GM11168 (cell line): ENCODE data around the gene HCST.
"Not testable (repeated sequence)": the region's sequence is repeated elsewhere in the genome, so short reads cannot be mapped to it uniquely, and the experiment has no call there.

Source experiments
- in situ Hi-C: fragments of 300-500 bp; cut with MboI; formaldehyde crosslinking; loops from one replicate; pipeline ENCODE4 v1.12.0; 2022; ENCODE audit warnings: low sequenced_read_pairs; ENCODE audit not compliant: unreplicated experiment

Gene HCST

GRCh38 chr19:35901854-35902661 is at the start of gene HCST:
Gene HCST (plus strand): TSS chr19:35902529. CDS start chr19:35902594, 65 bp downstream.
- in situ Hi-C loops = no loop called here

DNA sequence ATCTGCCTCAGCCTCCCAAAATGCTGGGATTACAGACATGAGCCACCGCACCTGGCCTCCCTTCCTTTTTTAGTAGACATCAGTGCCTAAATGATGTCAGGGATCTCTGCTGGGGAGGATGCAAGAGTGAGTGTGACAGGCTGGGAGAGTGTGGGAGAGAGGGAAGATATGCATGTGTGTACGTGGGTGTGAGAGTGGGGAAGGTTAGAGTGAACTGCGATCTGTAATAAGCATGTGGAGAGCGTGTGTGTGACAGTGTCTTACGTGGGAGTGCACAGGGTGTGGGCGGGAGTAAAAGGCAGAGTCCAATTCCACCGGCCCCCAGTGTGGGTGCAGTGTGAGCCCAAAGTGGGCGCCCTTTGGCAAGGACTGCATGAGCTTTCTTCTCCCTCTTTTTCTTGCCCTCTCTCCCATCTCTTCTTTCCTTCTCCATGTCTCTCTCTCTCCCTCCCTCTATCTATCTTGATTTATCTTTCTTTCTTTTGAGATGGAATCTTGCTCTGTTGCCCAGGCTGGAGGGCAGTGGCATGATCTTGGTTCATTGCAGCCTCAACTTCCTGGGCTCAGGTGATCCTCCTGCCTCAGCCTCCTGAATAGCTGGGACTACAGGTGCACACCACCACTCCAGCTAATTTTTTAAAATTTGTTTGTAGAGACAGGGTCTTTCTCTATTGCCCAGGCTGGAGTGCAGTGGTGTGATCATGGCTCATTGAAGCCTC is 49.1 kb upstream of the HCST start:
- in situ Hi-C loops = no loop called here

GRCh38 chr19:35856546-35857149 is 45.7 kb upstream of the HCST start, which contains the start of gene KIRREL2:
Gene KIRREL2 (plus strand): TSS chr19:35856911. CDS start chr19:35857120, 209 bp downstream.
- in situ Hi-C loops = no loop called here

DNA sequence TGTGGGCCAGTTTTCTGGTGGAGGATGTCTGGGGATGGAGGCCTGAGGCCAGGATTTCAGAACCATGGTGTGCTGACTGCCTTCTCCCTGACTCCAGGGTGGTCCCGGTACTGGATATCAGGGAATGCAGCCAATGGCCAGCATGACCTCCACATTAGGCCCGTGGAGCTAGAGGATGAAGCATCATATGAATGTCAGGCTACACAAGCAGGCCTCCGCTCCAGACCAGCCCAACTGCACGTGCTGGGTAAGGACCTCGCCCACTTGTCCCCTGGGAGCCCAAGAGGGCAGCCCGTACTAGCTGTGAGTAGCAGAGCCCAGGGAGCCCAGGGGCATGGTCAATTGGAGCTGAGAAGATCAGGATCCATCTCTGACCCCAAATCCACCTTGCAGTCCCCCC is 44.0 kb upstream of the HCST start:
- in situ Hi-C loops = no loop called here

GRCh38 chr19:35859414-35859813 is 42.9 kb upstream of the HCST start:
- in situ Hi-C loops = no loop called here

- in situ Hi-C loops = no loop called here
These were observed 41.9 kb upstream of the HCST start for GRCh38 chr19:35860436-35860817.

- in situ Hi-C loops = no loop called here
These were observed 41.3 kb upstream of the HCST start for GRCh38 chr19:35860818-35861639.

DNA sequence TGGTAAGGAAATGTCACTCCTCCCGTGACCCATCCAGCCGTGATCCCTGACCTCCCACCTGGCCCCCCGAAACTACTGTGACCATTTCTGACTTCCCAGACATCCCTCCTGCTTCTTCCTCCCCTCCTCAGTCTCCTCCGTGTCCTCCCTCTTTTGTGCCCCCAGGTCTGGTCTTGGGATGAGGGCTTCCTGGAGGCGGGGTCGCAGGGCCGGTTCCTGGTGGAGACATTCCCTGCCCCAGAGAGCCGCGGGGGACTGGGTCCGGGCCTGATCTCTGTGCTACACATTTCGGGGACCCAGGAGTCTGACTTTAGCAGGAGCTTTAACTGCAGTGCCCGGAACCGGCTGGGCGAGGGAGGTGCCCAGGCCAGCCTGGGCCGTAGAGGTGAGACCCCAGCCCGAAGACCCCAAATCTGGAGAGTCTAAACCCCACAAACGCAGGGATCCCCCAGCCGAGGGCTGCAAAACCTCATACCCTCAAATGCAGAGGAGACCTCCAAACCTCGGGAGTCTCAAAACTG is 40.6 kb upstream of the HCST start:
- in situ Hi-C loops = no loop called here

GRCh38 chr19:35862528-35862927 is 39.8 kb upstream of the HCST start:
- in situ Hi-C loops = no loop called here

GRCh38 chr19:35863018-35863417 is 39.3 kb upstream of the HCST start:
- in situ Hi-C loops = no loop called here

DNA sequence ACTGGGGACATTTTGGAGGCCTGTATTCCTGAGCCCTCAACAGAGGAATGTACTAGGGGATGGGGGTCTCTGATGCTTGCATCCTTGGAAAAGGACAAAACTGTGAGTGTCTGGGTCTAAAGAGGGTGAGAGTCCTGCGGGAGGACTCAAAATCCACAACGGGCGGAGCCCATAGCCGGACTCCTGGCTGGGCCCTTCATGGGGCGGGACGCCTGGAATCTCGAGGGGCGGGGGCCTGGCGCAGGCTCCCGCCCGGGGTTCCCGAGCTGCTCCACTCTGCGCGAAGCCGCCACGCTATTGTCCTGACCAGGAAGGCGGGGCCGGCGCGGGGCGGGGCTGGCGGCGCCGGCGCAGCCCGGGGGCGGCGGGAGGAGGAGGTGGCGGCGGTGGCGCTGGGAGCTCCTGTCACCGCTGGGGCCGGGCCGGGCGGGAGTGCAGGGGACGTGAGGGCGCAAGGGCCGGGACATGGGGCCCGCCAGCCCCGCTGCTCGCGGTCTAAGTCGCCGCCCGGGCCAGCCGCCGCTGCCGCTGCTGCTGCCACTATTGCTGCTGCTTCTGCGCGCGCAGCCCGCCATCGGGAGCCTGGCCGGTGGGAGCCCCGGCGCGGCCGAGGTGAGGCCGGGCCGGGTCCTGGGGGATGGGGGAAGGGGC is 34.0 kb upstream of the HCST start, which contains the start of gene APLP1:
APLP1 (plus strand) TSS at position 403 of the 651 bp plus-strand sequence; CDS start at position 466, 63 bp downstream.
- in situ Hi-C loops = no loop called here

- in situ Hi-C loops = no loop called here
These were observed 33.5 kb upstream of the HCST start for GRCh38 chr19:35868823-35869326.

DNA sequence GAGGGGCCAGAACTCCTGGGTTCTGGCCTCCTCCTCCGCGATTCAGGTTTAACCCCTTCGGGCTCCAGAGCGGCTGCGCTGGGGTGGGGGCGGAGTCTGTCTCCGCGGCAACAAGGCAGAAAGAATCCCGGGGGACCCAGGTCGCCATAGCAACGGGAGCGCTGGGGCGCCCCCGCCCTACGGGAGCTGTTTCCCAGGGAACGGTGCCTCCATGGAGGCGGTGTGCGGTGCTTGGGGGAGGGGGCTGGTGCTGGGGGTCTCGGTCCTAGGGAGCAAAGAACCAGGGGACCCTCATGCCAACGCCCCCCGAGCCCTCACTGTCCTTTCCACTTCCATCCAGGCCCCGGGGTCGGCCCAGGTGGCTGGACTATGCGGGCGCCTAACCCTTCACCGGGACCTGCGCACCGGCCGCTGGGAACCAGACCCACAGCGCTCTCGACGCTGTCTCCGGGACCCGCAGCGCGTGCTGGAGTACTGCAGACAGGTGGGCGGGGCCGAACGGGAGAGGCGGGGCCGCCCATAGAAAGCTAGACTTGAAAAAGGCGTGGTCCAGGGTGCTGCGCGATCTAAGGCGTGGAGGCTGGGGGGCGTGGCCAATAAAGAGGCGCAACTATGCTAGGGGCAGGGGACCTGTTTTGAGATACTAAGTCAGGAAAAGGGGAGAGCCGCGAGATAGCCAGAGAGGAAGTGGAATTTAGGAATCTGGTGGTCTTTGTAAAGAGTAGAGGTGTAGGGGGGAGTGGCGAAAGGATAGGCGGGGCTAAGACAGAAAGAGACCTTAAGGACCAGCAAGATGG is 32.8 kb upstream of the HCST start:
- in situ Hi-C loops = no loop called here

GRCh38 chr19:35870124-35870736 is 32.1 kb upstream of the HCST start:
- in situ Hi-C loops = not testable (repeated sequence)

DNA sequence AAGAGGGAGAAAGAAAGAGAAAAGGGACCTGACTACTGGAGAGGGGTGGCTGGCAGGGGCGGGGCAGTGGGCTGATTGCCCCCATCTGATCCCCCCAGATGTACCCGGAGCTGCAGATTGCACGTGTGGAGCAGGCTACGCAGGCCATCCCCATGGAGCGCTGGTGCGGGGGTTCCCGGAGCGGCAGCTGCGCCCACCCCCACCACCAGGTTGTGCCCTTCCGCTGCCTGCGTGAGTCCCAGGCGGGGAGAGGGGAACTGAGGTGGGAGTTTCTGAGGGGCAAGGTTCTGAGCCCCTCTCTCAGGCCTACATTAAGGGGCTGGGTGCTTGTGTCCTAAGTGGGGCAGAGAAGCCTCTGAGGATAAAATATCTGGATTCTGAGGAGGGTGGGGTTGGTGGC is 31.5 kb upstream of the HCST start:
- in situ Hi-C loops = no loop called here

GRCh38 chr19:35871611-35872010 is 30.7 kb upstream of the HCST start:
- in situ Hi-C loops = no loop called here

GRCh38 chr19:35872180-35872579 is 30.1 kb upstream of the HCST start:
- in situ Hi-C loops = no loop called here

DNA sequence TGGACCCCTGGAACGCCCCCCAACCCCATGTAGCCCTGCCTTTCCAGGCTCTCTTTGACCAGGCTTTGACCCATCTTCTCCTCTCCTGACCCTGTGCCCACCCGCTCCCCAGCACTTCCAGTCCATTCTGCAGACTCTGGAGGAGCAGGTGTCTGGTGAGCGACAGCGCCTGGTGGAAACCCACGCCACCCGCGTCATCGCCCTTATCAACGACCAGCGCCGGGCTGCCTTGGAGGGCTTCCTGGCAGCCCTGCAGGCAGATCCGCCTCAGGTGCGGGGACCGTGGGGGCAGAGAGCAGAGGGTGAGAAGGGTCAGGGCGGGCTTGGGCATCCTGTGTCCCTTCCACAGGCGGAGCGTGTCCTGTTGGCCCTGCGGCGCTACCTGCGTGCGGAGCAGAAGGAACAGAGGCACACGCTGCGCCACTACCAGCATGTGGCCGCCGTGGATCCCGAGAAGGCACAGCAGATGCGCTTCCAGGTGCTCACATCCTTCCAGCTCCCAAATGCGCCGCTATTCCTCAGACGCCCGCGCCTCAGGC is 27.9 kb upstream of the HCST start:
- in situ Hi-C loops = no loop called here
